Mesodermal cell (in vitro differentiated cells): ENCODE results near the gene TMEM81.

Experiments
- H3K27ac ChIP-seq: 2 replicates; pipeline ENCODE4 v1.7.0; 2013; ENCODE audit warnings: mild to moderate bottlenecking, low read depth, low read length, moderate library complexity; ENCODE audit not compliant: severe bottlenecking
- H3K36me3 ChIP-seq: 2 replicates; pipeline ENCODE4 v1.7.1; 2013; ENCODE audit warnings: mild to moderate bottlenecking, low read length, moderate library complexity; ENCODE audit not compliant: control insufficient read depth, insufficient read depth
- H3K4me1 ChIP-seq: one replicate; pipeline ENCODE4 v1.7.1; 2013; ENCODE audit warnings: mild to moderate bottlenecking, low read length; ENCODE audit not compliant: insufficient read depth, control insufficient read depth, poor library complexity, severe bottlenecking
- H3K4me3 ChIP-seq: 2 replicates; pipeline ENCODE4 v1.7.0; 2013; ENCODE audit warnings: low read length, control low read depth, mild to moderate bottlenecking; ENCODE audit not compliant: insufficient read depth, poor library complexity, severe bottlenecking; ENCODE audit errors: extremely low read depth
- H3K9me3 ChIP-seq: 2 replicates; pipeline ENCODE4 v1.7.1; 2013; ENCODE audit warnings: mild to moderate bottlenecking, low read length, moderate library complexity; ENCODE audit not compliant: control insufficient read depth
- WGBS, 2 experiments: methylation state at CpG; one replicate each; pipeline ENCODE4 v1.1.5; 2013; ENCODE audit warnings: missing lambda C conversion rate in 2 of 2; ENCODE audit not compliant: insufficient coverage in 2 of 2; 5-methylcytosine and 5-hydroxymethylcytosine counted together

Gene TMEM81

DNA sequence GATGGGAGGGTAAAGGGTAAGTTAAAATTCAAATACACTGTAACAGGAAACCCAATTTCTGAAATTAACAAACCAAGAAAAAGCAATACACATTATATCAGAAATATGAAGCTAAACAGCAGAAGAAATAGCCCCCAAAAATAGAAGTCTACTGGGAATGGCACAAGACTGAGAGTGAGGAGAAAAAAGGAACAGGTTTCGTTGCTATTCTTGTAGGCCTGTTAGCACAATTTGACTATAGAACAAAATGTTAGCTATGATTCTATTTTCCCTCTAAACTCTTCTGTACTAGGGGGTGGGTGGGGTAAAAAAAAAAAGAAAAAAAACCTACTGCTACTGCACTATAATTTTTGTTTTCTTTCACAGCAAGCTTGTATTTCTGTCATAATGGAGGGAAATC, 25.0 kb upstream of the TMEM81 start:
- H3K4me1 ChIP-seq: no peaks in the 10 kb centered on the region
- H3K27ac ChIP-seq: no peak overlapping the region
- no CpG with 5 or more reads among the region's 1 CpG for WGBS, 2 experiments
- no peaks in the 10 kb centered on the region for H3K9me3 ChIP-seq
- peaks cover 55% of the 10 kb centered on the region for H3K36me3 ChIP-seq
- no peak overlapping the region for H3K4me3 ChIP-seq

DNA sequence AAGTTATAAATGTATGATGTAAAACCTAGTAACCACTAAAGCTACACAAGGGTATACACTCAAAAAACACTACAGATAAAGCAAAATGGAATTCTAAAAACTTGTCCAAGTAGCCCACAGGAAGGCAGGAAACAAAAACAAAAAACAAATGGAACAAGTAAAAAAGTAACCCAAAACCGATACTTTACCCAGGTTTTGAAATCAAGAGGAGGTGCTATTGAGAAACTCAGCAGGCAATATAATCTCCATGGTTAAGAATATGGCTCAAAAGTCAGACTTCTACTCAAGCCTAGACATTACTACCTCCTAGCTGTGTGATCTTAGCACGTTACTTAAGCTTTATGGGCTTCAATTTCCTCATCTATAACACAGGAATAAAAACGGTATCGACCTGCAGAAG, 24.2 kb upstream of the TMEM81 start:
- Histone ChIP-seq H3K36me3 (peaks cover 58% of the 10 kb centered on the region), H3K4me3 (no peak overlapping the region), H3K27ac (no peak overlapping the region), H3K9me3 (no peaks in the 10 kb centered on the region), H3K4me1 (no peaks in the 10 kb centered on the region)
- 100% methylated on average over 1 to 2 of the region's 4 CpGs for WGBS, 2 experiments

DNA sequence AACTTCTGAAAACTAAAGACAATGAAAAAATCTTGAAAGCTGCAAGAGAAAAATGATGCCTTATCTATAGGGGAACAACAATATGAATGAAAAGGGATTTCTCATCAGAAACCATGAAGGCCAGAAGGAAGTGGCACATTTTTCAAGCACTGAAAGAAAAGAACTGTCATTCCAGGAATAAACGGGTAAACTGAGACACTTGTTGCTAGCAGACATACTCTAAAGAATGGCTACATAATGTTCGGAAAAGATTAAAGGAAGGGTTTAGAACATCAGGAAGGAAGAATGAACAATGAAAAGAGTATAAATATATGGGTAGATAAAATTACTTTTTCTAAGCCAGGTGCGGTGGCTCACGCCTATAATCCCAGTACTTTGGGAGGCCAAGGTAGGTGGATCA, 23.1 kb upstream of the TMEM81 start:
- no peak overlapping the region for H3K27ac ChIP-seq
- H3K9me3 ChIP-seq: no peaks in the 10 kb centered on the region
- H3K4me3 ChIP-seq: no peak overlapping the region
- 92 to 96% methylated on average over 4 of the region's 4 CpGs for WGBS, 2 experiments
- H3K36me3 ChIP-seq: peaks cover 57% of the 10 kb centered on the region
- H3K4me1 ChIP-seq: no peaks in the 10 kb centered on the region

DNA sequence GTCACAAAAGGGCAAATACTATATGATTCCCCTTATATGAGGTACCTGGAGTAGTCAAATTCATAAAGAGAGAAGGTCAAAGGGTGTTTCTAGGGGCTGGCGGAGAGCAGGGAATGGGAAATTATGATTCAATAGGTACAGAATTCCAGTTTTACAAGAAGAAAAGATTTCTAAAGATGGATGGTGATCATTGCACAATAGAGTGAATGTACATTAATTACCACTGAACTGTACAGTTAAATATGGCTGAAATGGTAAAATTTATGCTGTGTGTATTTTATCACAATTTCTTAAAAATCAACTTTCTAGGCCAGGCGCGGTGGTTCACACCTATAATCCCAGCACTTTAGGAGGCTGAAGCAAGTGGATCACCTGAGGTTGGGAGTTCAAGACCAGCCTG, 18.1 kb upstream of the TMEM81 start:
- H3K4me3 ChIP-seq: no peak overlapping the region
- no peaks in the 10 kb centered on the region for H3K4me1 ChIP-seq
- no peak overlapping the region for H3K27ac ChIP-seq
- H3K36me3 ChIP-seq: peaks cover 86% of the 10 kb centered on the region
- 100% methylated on average over 1 of the region's 3 CpGs; no CpG with 5 or more reads in 1 of the 2 experiments for WGBS, 2 experiments
- no peaks in the 10 kb centered on the region for H3K9me3 ChIP-seq

DNA sequence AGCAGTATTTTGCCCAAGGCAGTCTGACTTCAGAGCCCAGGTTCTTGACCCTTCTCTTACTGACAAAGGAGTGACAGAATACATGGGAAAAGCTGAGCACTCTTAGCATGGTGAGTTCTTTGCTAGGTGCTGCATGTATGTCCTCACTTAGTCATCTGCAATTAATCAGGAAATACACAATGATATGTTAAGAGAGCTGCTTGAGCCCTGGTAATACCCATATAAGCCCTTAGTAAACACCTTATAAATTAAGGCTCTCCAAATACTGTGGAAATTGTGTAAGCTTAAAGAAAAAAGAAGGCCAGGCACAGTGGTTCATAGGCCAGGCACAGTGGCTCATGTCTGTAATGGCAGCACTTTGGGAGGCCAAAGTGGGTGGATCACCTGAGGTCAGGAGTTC, 14.0 kb upstream of the TMEM81 start:
- Histone ChIP-seq H3K27ac (no peak overlapping the region), H3K36me3 (peaks cover 90% of the 10 kb centered on the region), H3K4me3 (no peak overlapping the region), H3K9me3 (no peaks in the 10 kb centered on the region), H3K4me1 (no peaks in the 10 kb centered on the region)

DNA sequence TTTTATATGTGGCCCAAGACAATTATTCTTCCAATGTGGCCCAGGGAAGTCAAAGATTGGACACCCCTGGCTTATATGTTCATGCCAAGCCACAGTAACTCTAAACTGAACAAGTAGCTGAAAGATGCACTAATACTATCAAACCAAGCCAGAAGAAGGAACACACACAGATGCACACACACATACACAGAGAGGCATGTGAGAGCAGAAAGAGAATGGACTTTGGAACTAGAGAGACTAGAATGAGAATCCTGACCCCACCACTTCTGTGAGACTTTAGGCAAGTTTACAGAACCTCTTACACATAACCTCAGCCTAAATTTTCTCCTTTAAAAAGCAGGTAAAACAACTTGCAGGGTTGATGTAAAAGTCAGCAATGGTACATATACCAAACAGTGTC, 11.2 kb upstream of the TMEM81 start:
- no peaks in the 10 kb centered on the region for H3K9me3 ChIP-seq
- no peaks in the 10 kb centered on the region for H3K4me1 ChIP-seq
- H3K4me3 ChIP-seq: no peak overlapping the region
- peaks cover 87% of the 10 kb centered on the region for H3K36me3 ChIP-seq
- H3K27ac ChIP-seq: no peak overlapping the region

DNA sequence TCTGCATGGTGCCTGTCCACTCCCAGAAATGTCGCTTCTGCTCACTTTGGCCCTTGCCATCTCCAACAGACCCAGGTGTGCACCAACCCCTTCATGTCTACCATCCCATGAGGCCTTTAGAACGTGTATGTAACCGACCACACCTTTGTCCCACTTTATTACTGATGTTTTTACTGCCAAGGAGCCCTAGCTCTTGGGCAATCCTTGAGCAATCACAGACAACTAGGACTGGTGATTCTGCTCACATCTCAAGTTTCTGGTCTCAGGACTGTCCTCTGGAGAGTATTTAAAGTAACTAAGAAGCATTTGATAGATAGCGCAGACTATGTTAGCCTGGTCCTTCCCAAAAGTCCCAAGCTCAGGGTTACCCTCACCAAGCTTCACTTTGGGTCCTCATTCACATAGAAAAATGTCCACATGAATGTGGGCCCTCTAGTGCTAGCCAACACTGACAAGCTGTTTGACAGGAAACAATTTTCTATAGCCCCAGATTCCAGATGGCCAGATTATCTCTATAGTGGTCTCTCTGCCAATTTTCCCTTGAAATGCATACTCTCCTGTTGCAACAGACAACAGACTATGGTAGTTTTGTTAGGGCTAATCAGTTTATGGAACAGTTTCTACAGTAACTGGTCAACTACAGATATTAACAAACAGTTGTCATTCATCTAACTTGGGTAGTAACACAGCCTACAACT, 6.9 kb upstream of the TMEM81 start:
- Histone ChIP-seq H3K4me1 (no peaks in the 10 kb centered on the region), H3K27ac (no peak overlapping the region), H3K9me3 (no peaks in the 10 kb centered on the region), H3K4me3 (no peak overlapping the region), H3K36me3 (peaks cover 84% of the 10 kb centered on the region)
- 84 to 100% methylated on average over 4 of the region's 4 CpGs for WGBS, 2 experiments

DNA sequence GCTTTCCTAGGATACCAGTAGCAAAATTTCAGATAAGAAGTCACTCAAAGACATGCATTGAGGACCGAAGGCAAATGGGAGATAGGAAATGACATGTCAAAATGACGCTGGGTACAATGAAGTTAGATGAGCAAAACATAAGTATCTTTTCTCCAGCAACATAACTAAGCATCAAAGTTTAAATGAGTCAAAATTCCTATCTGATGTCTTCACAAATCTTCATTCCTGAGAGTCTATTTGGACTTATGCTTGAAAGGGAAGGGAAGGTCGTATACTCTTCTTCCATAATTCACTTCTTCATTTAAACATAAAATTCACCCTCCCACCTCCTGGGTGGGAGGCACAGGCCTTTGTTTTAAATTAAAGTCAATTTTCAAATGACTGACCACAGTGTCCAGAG, 4.1 kb upstream of the TMEM81 start:
- H3K4me1 ChIP-seq: no peaks in the 10 kb centered on the region
- no CpG with 5 or more reads among the region's 3 CpGs for WGBS, 2 experiments
- H3K9me3 ChIP-seq: no peaks in the 10 kb centered on the region
- H3K36me3 ChIP-seq: peaks cover 86% of the 10 kb centered on the region
- H3K4me3 ChIP-seq: no peak overlapping the region
- no peak overlapping the region for H3K27ac ChIP-seq

DNA sequence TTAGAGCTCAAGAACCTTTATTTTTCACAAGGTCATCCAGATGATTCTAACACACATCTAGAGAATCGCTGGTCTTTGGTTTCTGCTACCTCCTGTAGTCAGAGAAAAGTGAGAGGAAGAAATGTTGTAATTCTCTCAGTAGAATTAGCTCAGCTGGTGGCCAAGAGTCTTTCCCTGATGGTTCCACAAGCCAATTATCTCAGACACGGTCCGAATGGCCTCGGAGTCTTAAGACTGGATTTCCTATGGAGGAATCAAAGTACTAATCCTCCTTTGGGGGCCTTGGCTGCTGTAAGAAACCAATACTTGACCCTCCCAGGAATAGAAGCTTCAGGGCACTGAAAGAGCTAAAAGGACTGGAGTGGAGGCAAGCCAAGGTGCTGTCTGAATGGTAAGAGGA, 1.8 kb downstream of the TMEM81 start:
- no peak overlapping the region for H3K27ac ChIP-seq
- no peak overlapping the region for H3K4me3 ChIP-seq
- no peaks in the 10 kb centered on the region for H3K9me3 ChIP-seq
- H3K4me1 ChIP-seq: no peaks in the 10 kb centered on the region
- peaks cover 41% of the 10 kb centered on the region for H3K36me3 ChIP-seq
- 88 to 100% methylated on average over 3 to 4 of the region's 4 CpGs for WGBS, 2 experiments

DNA sequence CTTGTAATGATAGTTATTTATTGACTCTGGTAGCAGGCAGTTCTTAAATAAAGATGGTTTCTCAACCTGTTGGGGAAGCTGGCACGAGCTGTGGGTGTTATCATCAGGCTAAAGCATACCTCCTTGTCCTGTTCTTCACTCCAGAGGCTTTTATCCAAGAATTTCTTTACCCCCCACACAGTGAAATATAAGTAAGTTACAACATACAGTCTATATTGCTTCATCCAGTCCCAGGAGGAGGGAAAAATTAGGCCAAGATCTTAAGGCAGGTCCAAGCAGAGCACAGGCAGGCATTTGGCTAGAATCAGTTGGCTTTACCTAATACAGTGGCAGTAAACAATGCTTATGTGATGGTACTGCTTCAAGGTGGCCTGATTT, 6.3 kb downstream of the TMEM81 start:
- WGBS, 2 experiments: no CpG with 5 or more reads among the region's 1 CpG
- no peaks in the 10 kb centered on the region for H3K9me3 ChIP-seq
- H3K4me1 ChIP-seq: no peaks in the 10 kb centered on the region
- no peak overlapping the region for H3K4me3 ChIP-seq
- H3K27ac ChIP-seq: no peak overlapping the region
- H3K36me3 ChIP-seq: peaks cover 2% of the 10 kb centered on the region

DNA sequence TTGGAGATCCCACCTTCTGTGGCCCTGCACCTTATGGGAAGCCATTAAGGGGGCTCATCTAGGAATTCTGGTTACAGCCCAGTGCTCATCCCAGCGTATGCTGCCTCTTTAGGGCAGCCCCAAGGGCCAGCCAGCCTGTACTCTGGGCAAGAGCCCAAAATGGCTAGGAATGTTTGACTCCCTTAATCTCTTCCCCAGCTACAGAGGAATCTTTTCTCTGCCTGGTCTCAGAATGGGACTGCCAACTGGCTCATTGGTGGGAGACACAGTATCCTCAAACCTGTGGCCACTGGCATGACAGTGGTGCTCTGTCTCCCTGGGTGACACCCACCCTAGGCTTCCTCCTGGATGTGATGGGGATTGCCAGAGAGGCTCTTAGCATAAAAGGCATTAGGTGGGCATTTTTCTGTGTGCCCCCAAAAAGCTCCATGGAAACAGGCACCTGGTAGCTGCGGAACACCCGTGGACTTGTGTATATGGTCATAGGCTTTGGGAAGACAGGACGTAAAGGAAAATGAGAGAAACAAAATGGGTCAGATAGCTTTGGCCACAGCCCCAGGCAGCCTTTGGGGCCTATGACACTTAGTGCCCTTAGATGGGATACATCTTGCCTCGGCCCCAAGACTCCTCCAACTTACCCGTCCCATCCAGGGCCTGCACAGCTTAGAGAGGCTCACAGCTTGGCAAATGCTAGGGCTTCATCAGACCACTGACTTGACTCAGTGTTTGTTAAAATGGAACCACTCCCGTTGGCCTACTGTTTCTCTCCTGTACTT, 6.9 kb downstream of the TMEM81 start:
- Histone ChIP-seq H3K9me3 (no peaks in the 10 kb centered on the region), H3K36me3 (no peaks in the 10 kb centered on the region), H3K4me3 (no peak overlapping the region), H3K4me1 (no peaks in the 10 kb centered on the region), H3K27ac (no peak overlapping the region)
- 96% methylated on average over 4 to 6 of the region's 7 CpGs for WGBS, 2 experiments
